GM12878 (cell line): ENCODE measurements around the gene ACSF2. TPM values are rescaled to one million over a fixed set of nuclear protein-coding genes. Genes with fewer than 3 reads are reported as not detected.

Experiments
- ATAC-seq: fragments of 200-7000 bp; cut with Tn5 transposase; 3 replicates; pipeline ENCODE4 v1.9.1; 2020; ENCODE audit warnings: mild to moderate bottlenecking, moderate library complexity
- BruUV-seq: library from RNA; stranded (reverse); fragments of 400-500 nt; replicated peaks from 2 replicates; lab custom pipeline; 2021; lab: Mats Ljungman, UMichigan
- CTCF ChIA-PET: fragments of 300-600 bp; sonication (Branson Sonifier 250); formaldehyde crosslinking; extraction: SDS; loops from one replicate; lab custom pipeline; 2021; ENCODE audit warnings: inconsistent platforms; lab: Yijun Ruan, JAX
- POLR2A ChIA-PET: fragments of 350-600 bp; formaldehyde crosslinking; extraction: SDS; loops from one replicate; lab custom pipeline; 2021; ENCODE audit warnings: inconsistent platforms; lab: Charles Lee
- RAD21 ChIA-PET: fragments of 300-600 bp; sonication (Branson Sonifier 250); formaldehyde crosslinking; loops from one replicate; lab custom pipeline; 2023; ENCODE audit warnings: antibody characterized with exemption; ENCODE audit not compliant: unreplicated experiment; lab: Charles Lee
- SMC1A ChIA-PET: fragments of 300-600 bp; sonication (Branson Sonifier 250); formaldehyde crosslinking; loops from one replicate; lab custom pipeline; 2023; ENCODE audit not compliant: unreplicated experiment, uncharacterized antibody; lab: Charles Lee
- DNase-seq: peaks from one replicate; pipeline ENCODE4 v3.0.0-alpha.2; 2011; ENCODE audit warnings: low read depth, low spot score
- FAIRE-seq: peaks from 3 replicates; lab custom pipeline; 2011; peaks lifted over from hg19 to GRCh38; lab: Jason Lieb, UNC
- H2AFZ ChIP-seq: 2 replicates; pipeline ENCODE4 v1.6.0; 2011; ENCODE audit warnings: low read depth, low read length, control low read depth; ENCODE audit not compliant: control insufficient read depth
- H3K27ac ChIP-seq: 2 replicates; pipeline ENCODE4 v1.5.1; 2011; ENCODE audit warnings: control low read depth; ENCODE audit not compliant: control insufficient read depth, insufficient read depth
- H3K27me3 ChIP-seq, 2 experiments: replicated peaks in 1 of 2; 2 replicates each; pipeline versions ENCODE4 v1.6.0 to v1.6.1; 2011; ENCODE audit warnings: low read length in 1 of 2; ENCODE audit not compliant: control insufficient read depth in 2 of 2, insufficient read depth in 2 of 2
- H3K36me3 ChIP-seq, 2 experiments: 2 replicates each; pipeline ENCODE4 v1.5.1; 2011; ENCODE audit warnings: low read length in 1 of 2; ENCODE audit not compliant: control insufficient read depth in 2 of 2, insufficient read depth in 2 of 2
- H3K4me1 ChIP-seq: 2 replicates; pipeline ENCODE4 v1.6.1; 2011; ENCODE audit warnings: mild to moderate bottlenecking, low read length, moderate library complexity, mixed read lengths; ENCODE audit not compliant: control insufficient read depth, insufficient read depth
- H3K4me2 ChIP-seq: 2 replicates; pipeline ENCODE4 v1.6.0; 2011; ENCODE audit warnings: control low read depth; ENCODE audit not compliant: control insufficient read depth, insufficient read depth
- H3K4me3 ChIP-seq: fragments of 200-600 bp; sonication (generic); 2 replicates; pipeline ENCODE4 v1.5.1; 2016
- H3K79me2 ChIP-seq: 2 replicates; pipeline ENCODE4 v1.6.0; 2011; ENCODE audit warnings: low read length; ENCODE audit not compliant: control insufficient read depth, insufficient read depth
- H3K9ac ChIP-seq: 2 replicates; pipeline ENCODE4 v1.8.0; 2011; ENCODE audit warnings: low read length, control low read depth, mixed read lengths; ENCODE audit not compliant: control insufficient read depth, insufficient read depth
- H3K9me3 ChIP-seq: replicated peaks from 3 replicates; pipeline ENCODE4 v1.5.1; 2011; ENCODE audit warnings: mild to moderate bottlenecking, low read length; ENCODE audit not compliant: control insufficient read depth, insufficient read depth
- H4K20me1 ChIP-seq: 2 replicates; pipeline ENCODE4 v1.6.0; 2011; ENCODE audit not compliant: control insufficient read depth, insufficient read depth
- ASH2L ChIP-seq: fragments of 300-600, 200-600 bp; sonication (generic); IDR thresholded peaks from 2 replicates; pipeline ENCODE4 v1.6.1; 2017; ENCODE audit warnings: low read depth, mild to moderate bottlenecking, borderline replicate concordance
- BCL11A ChIP-seq: IDR thresholded peaks from 2 replicates; pipeline ENCODE4 v1.6.1; 2011; ENCODE audit warnings: low read depth, low read length
- CREB1 ChIP-seq: IDR thresholded peaks from 2 replicates; pipeline ENCODE4 v1.6.1; 2012; ENCODE audit warnings: low read depth, mild to moderate bottlenecking, inconsistent platforms
- E2F4 ChIP-seq: IDR thresholded peaks from 2 replicates; pipeline ENCODE4 v1.6.1; 2012; ENCODE audit warnings: low read depth, low read length, improper control_type of control experiment
- ETV6 ChIP-seq, 2 experiments: fragments of 450-650 bp in 1 of 2; IDR thresholded peaks in 1 of 2; conservative IDR thresholded peaks in 1 of 2; 2 replicates each; pipeline ENCODE4 v1.6.1; 2014; ENCODE audit warnings: antibody characterized with exemption in 1 of 2, borderline replicate concordance in 1 of 2, low read depth in 1 of 2, mild to moderate bottlenecking in 1 of 2, moderate library complexity in 1 of 2
- MEF2A ChIP-seq: IDR thresholded peaks from 2 replicates; pipeline ENCODE4 v1.6.1; 2011; ENCODE audit warnings: low read depth, mild to moderate bottlenecking, low read length, moderate library complexity; ENCODE audit not compliant: insufficient read depth
- NFIC ChIP-seq: IDR thresholded peaks from 2 replicates; pipeline ENCODE4 v1.6.1; 2012; ENCODE audit warnings: low read depth, mild to moderate bottlenecking, inconsistent platforms, low read length, moderate library complexity
- NFYB ChIP-seq: IDR thresholded peaks from 2 replicates; pipeline ENCODE4 v1.6.1; 2011; ENCODE audit warnings: low read depth, mild to moderate bottlenecking, low read length, improper control_type of control experiment, moderate library complexity; ENCODE audit not compliant: insufficient read depth
- NR2C1 ChIP-seq: fragments of 450-650 bp; IDR thresholded peaks from 2 replicates; pipeline ENCODE4 v1.6.1; 2017; ENCODE audit warnings: antibody characterized with exemption, mild to moderate bottlenecking, moderate library complexity
- PAX5 ChIP-seq: IDR thresholded peaks from 2 replicates; pipeline ENCODE4 v1.6.1; 2011; ENCODE audit warnings: low read depth, low read length, borderline replicate concordance
- PML ChIP-seq: IDR thresholded peaks from 2 replicates; pipeline ENCODE4 v1.6.1; 2012; ENCODE audit warnings: low read length, inconsistent platforms
- POLR2A ChIP-seq: IDR thresholded peaks from 2 replicates; pipeline ENCODE4 v1.6.1; 2011; ENCODE audit warnings: low read depth, mild to moderate bottlenecking, low read length
- SIN3A ChIP-seq: IDR thresholded peaks from 2 replicates; pipeline ENCODE4 v1.6.1; 2012; ENCODE audit warnings: low read depth, low read length, improper control_type of control experiment
- SREBF1 ChIP-seq: IDR thresholded peaks from 2 replicates; pipeline ENCODE4 v1.6.1; 2012; ENCODE audit warnings: mild to moderate bottlenecking, low read length
- SREBF2 ChIP-seq: IDR thresholded peaks from 2 replicates; pipeline ENCODE4 v1.6.1; 2012; ENCODE audit warnings: mild to moderate bottlenecking, low read length
- YY1 ChIP-seq: IDR thresholded peaks from 2 replicates; pipeline ENCODE4 v1.6.1; 2011; ENCODE audit warnings: low read depth, mild to moderate bottlenecking, low read length
- ZNF274 ChIP-seq: IDR thresholded peaks from one replicate; pipeline ENCODE4 v1.8.0; 2011; ENCODE audit not compliant: insufficient read length, insufficient read depth
- WGBS: methylation state at CpG from one replicate; pipeline ENCODE4 v1.1.6; 2016; ENCODE audit warnings: low lambda C conversion rate; ENCODE audit not compliant: insufficient replicate concordance, insufficient coverage; ENCODE audit errors: missing lambda C conversion rate; 5-methylcytosine and 5-hydroxymethylcytosine counted together
- in situ Hi-C: fragments of 300-500 bp; cut with MboI; formaldehyde crosslinking; loops from 9 replicates; pipeline ENCODE4 v1.14.3; 2018; ENCODE audit warnings: mixed read lengths
- intact Hi-C: fragments of 100-400 bp; cut with micrococcal nuclease; formaldehyde crosslinking; loops from one replicate; pipeline ENCODE4 v1.14.2; 2022; ENCODE audit not compliant: unreplicated experiment
- polyA plus RNA-seq, 11 experiments: library from polyadenylated mRNA; depleted of rRNA in 4 of 11; unstranded in 6 of 11; stranded (reverse) in 5 of 11; fragments of >200 nt; fragmentation: Nextera tagmentation in 4 of 11; fragmentation: Illumina TruSeq in 1 of 11; extraction: Ambion mirVana in 4 of 11; extraction: Trizol in 1 of 11; gene quantifications; 1 replicate in 1 of 11; 2 replicates in 10 of 11; pipeline versions ENCODE4 v1.2.1 to v1.2.3, GENCODE V29; 2011 to 2016; ENCODE audit warnings: inconsistent platforms in 2 of 11, missing spikeins in 2 of 11, low read depth in 1 of 11
- total RNA-seq, 4 experiments: library from RNA; depleted of rRNA in 3 of 4; stranded (reverse); fragments of >200 nt in 3 of 4; fragmentation: Illumina TruSeq in 1 of 4; extraction: Trizol in 1 of 4; gene quantifications; 2 replicates each; pipeline versions ENCODE4 v1.2.1 to v1.2.3, GENCODE V29; 2013 to 2021
- TF ChIP-seq, protein P1 (sequence below): fragments of 450-650 bp; IDR thresholded peaks from 2 replicates; pipeline ENCODE4 v1.6.1; 2016; ENCODE audit warnings: mild to moderate bottlenecking

Gene ACSF2
- total and polyA plus RNA-seq, 10 of the 15 experiments (the other 5 are each of a cell fraction or from before 2014, with no cell fraction given), result 7.1 to 32.8 (median 16.8) TPM

DNA sequence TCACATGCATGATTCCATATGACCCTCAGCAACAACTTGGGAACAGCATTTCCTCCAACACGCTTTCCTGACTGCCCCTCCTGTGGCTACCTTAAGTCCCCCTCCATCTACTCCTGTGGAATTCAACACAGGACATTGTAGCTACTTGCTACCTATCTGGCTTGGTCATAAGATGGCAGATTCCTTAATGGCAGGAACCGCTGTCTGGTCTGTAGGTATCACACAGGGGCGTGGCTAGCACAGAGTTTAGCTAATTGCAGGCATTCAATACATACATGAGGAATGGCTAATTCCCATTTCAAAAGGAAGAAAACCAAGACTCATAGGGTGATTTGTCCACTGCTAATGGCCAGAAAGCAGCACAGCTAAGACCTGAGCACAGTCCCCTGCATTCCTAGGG, 37.3 kb upstream of the ACSF2 start:
- TF ChIP-seq YY1 (no peak), POLR2A (peak; percentile 51), NR2C1 (no peak), ETV6 (conservative IDR thresholded peaks at IDR 0.05 in 1 of 2, IDR thresholded peaks at IDR 0.05 in 1 of 2; ENCODE audit: borderline replicate concordance in 1 of 2, low read depth in 1 of 2) (no peak), PML (no peak), MEF2A (no peak), SIN3A (no peak)

GRCh38 chr17:50389534-50389933, 36.5 kb upstream of the ACSF2 start:
- H3K27me3 ChIP-seq, result no peaks in the 10 kb centered on the region
- no TSS peak for BruUV-seq
- no peaks in the 10 kb centered on the region for H3K9me3 ChIP-seq
- in situ Hi-C loops (no loop called here), intact Hi-C loops (no loop called here)
- ChIA-PET SMC1A (no interaction called here), CTCF (interaction anchor here (1.5 to 2.2 kb wide), 3 partner anchors 27 to 90 kb away, joined by 4 to 18 read pairs (median 5); no protein-coding TSS in a partner anchor), RAD21 (interaction anchor here (1.9 kb wide), 1 partner anchor 16 kb away, joined by 7 read pairs; no protein-coding TSS in a partner anchor), POLR2A (interaction anchor here (0.6 to 1.6 kb wide), 3 partner anchors 16 to 27 kb away, joined by 3 to 7 read pairs (median 3); no protein-coding TSS in a partner anchor)
- peaks cover 13% of the 10 kb centered on the region for H3K4me1 ChIP-seq
- H3K4me2 ChIP-seq, result no peak overlapping the region
- 98% methylated on average over 6 of the region's 6 CpGs for WGBS
- no peak overlapping the region for H3K27ac ChIP-seq
- no peak for DNase-seq
- peaks cover 6% of the 10 kb centered on the region for H3K79me2 ChIP-seq
- no peak overlapping the region for H2AFZ ChIP-seq
- FAIRE-seq, result no peak
- H3K9ac ChIP-seq, result no peak overlapping the region
- peaks cover 36 to 58% of the 10 kb centered on the region in 2 experiments for H3K36me3 ChIP-seq
- H3K4me3 ChIP-seq, result no peak overlapping the region
- H4K20me1 ChIP-seq, result no peaks in the 10 kb centered on the region
- TF ChIP-seq, protein P1, sequence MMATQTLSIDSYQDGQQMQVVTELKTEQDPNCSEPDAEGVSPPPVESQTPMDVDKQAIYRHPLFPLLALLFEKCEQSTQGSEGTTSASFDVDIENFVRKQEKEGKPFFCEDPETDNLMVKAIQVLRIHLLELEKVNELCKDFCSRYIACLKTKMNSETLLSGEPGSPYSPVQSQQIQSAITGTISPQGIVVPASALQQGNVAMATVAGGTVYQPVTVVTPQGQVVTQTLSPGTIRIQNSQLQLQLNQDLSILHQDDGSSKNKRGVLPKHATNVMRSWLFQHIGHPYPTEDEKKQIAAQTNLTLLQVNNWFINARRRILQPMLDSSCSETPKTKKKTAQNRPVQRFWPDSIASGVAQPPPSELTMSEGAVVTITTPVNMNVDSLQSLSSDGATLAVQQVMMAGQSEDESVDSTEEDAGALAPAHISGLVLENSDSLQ, result no peak
- TF ChIP-seq NFYB (no peak), SREBF1 (no peak), ZNF274 (no peak), SREBF2 (no peak), E2F4 (no peak), NFIC (no peak), CREB1 (no peak), BCL11A (no peak), ASH2L (no peak), PAX5 (no peak)
- TF ChIP-seq, all 136 proteins: peak for 0
- ATAC-seq, result no peak

More for the DNA sequence above, 37.3 kb upstream of the ACSF2 start:
- no peak overlapping the region for H2AFZ ChIP-seq
- CTCF ChIA-PET, result interaction anchor here (1.0 to 1.8 kb wide), 3 partner anchors 9 to 91 kb away, joined by 3 to 5 read pairs (median 5); partner anchors contain the start of gene LRRC59
- H3K4me1 ChIP-seq, result peaks cover 13% of the 10 kb centered on the region
- intact Hi-C loops, result no loop called here
- FAIRE-seq (no peak), DNase-seq (no peak), ATAC-seq (no peak)
- 97% methylated on average over 3 of the region's 3 CpGs for WGBS
- in situ Hi-C loops, result no loop called here
- H3K9me3 ChIP-seq, result no peaks in the 10 kb centered on the region
- H3K4me2 ChIP-seq, result no peak overlapping the region
- H3K27ac ChIP-seq, result no peak overlapping the region
- H3K36me3 ChIP-seq, result peaks cover 36 to 57% of the 10 kb centered on the region in 2 experiments
- POLR2A ChIA-PET, result no interaction called here
- no peak overlapping the region for H3K4me3 ChIP-seq
- no peaks in the 10 kb centered on the region for H3K27me3 ChIP-seq
- no peaks in the 10 kb centered on the region; the same call in 1 of the 2 replicates for H3K79me2 ChIP-seq
- no peaks in the 10 kb centered on the region for H4K20me1 ChIP-seq
- RAD21 ChIA-PET, result no interaction called here
- no peak overlapping the region for H3K9ac ChIP-seq
- SMC1A ChIA-PET, result no interaction called here
- BruUV-seq, result no TSS peak
